Bronchial epithelial cell (primary cell): ENCODE results near the gene SLC35D2. TPM values are rescaled to one million over a fixed set of nuclear protein-coding genes. Genes with fewer than 3 reads are reported as not detected.

Experiments used
- DNase-seq: peaks from one replicate; pipeline ENCODE4 v3.0.0-alpha.2; 2010; ENCODE audit warnings: low read depth
- FAIRE-seq: peaks from 2 replicates; lab custom pipeline; 2011; peaks lifted over from hg19 to GRCh38; lab: Jason Lieb, UNC
- H3K27me3 ChIP-seq: 2 replicates; pipeline ENCODE4 v1.5.1; 2011; ENCODE audit warnings: low read length; ENCODE audit not compliant: control insufficient read depth, insufficient read depth
- H3K36me3 ChIP-seq: 2 replicates; pipeline ENCODE4 v1.5.1; 2011; ENCODE audit warnings: low read length; ENCODE audit not compliant: control insufficient read depth, insufficient read depth
- H3K4me3 ChIP-seq: 2 replicates; pipeline ENCODE4 v1.5.1; 2011; ENCODE audit warnings: mild to moderate bottlenecking, low read depth, low read length, control low read depth
- CTCF ChIP-seq: IDR thresholded peaks from 2 replicates; pipeline ENCODE4 v1.5.1; 2011; ENCODE audit warnings: mild to moderate bottlenecking, moderate library complexity, low read length, control low read depth, inconsistent platforms; ENCODE audit not compliant: insufficient read depth, severe bottlenecking
- total RNA-seq: library from RNA; depleted of rRNA; stranded (reverse); fragments of >200 nt; gene quantifications from 2 replicates; pipeline ENCODE4 v1.2.1, GENCODE V29; 2014

SLC35D2 gene
- total RNA-seq, 1 donor from 2014 or later: 30.3 TPM

DNA sequence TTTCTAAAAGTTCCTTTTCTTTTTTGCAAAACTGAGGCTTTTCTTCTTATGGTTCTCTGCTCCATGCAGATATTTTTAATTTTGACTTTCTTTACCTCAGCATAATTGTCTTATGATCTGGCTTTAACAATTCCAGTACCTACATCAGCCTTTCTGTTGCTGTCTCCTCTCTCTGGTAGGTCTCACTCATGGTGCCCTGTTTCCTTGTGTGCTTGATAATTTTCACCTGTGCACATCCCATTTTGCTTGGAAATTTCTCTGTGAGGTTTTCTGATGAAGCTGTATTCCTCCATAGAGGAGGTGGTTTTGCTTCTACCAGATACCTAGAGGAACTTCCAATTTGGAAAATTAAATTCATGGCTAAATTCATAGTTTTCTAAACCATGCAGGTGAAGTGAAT, 79.3 kb downstream of the SLC35D2 start:
- no peak for TF ChIP-seq CTCF
- Histone ChIP-seq H3K36me3 (no peaks in the 10 kb centered on the region), H3K27me3 (no peaks in the 10 kb centered on the region), H3K4me3 (no peak overlapping the region)
- FAIRE-seq: no peak
- DNase-seq: no peak

DNA sequence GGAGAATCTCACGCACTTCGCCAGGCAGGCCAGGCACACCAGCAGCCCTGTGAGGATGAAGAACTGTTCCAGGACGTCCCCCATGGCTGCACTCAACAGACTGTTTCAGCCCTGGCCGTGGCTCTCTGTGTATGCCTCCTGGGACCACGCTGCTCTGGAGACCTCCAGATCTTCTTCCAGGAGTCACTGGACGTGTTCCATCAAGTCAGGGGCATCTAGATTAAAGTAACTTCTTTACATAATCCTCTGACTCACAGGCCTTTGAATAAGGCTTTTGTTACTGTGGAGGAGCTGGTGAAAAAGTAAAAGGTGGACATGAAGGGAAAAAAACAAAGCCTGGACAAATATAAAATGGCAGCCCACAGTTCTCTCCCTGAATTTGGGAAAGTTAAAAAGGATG, 81.5 kb downstream of the SLC35D2 start, which contains the start of gene HSD17B3:
Gene HSD17B3, minus strand, starts transcription at position 156 of the 400 bp plus-strand sequence. Its CDS starts 72 bp downstream, at position 84.
- no peak for TF ChIP-seq CTCF
- DNase-seq: peak; percentile 89
- FAIRE-seq: no peak
- Histone ChIP-seq H3K27me3 (no peaks in the 10 kb centered on the region), H3K4me3 (no peak within 1 kb of the TSS), H3K36me3 (no peaks in the 10 kb centered on the region)

DNA sequence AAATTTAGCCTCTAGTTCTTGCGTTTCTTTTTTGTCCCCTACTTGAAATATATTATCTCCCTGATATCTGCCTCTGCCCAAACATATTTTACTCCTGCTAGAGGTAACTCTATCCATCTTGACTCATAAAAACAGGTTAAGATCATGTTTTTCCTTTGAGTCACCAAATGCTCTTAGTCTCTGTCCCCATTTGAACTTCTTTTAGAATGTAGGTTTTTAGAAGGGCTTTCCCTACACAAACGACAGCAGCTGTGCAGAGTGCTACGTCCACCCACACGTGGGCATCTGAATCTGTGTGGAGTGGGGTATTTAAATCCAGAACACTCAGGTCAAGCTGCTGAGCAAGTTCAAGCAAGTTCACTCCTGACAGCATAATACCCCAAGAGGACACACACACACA, 83.7 kb downstream of the SLC35D2 start:
- FAIRE-seq (no peak), DNase-seq (peak; percentile 98)
- H3K27me3 ChIP-seq: no peaks in the 10 kb centered on the region

DNA sequence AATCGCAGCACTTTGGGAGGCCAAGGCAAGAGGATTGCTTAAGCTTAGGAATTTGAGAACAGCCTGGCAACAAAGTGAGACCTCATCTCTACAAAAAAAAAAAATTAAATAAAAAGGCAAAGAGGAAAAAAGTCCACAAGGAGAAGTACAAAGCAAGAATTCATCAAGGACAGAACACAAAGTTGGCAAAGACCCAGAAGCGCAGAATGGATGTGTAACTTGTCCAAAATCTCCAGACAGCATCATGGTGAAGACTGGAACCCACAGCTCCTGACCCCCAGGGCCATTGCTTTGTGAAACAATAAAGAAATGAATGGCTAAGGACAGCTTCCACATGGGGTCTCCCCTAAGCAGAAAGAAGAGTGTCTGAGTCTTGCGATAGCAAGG, 89.4 kb downstream of the SLC35D2 start:
- no peak for FAIRE-seq
- no peaks in the 10 kb centered on the region for H3K36me3 ChIP-seq
- no peak overlapping the region for H3K4me3 ChIP-seq
- DNase-seq: no peak
- no peaks in the 10 kb centered on the region for H3K27me3 ChIP-seq
- TF ChIP-seq CTCF: no peak

More for the DNA sequence above, 83.7 kb downstream of the SLC35D2 start:
- Histone ChIP-seq H3K36me3 (no peaks in the 10 kb centered on the region), H3K4me3 (no peak overlapping the region)
- no peak for TF ChIP-seq CTCF

DNA sequence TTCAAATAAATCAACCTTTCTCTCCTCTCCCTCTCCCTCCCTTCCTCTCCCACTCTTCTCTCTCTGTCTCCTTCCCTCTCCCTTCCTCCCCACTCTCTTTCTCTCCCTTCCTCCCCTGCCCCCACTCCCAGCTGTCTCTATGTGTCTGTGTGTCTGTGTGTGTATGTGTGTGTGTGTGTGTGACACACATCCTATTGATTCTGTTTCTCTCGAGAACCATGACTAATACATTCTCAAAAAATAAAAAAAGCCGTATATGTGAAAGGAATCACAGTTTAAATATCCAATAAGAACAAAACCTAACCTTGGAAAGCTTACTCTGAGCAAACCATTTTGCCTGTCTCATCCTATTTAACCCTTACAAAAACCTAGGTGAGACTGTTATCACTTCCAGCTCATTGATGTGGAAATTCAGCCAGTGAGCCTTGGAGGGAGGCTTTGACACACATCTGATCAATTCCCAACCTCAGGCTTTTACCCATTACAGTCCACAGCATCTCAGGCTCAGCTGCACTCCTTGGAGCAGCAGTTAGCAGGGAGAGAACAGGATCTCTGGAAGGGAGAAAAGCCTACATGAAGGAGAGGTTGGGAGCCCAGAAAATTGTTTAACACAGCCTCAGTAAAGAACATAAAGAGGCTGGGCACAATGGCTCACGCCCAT, 89.9 kb downstream of the SLC35D2 start:
- TF ChIP-seq CTCF: no peak

GRCh38 chr9:96289392-96289791, 94.1 kb downstream of the SLC35D2 start:
- H3K36me3 ChIP-seq: no peaks in the 10 kb centered on the region
- no peak for FAIRE-seq
- H3K27me3 ChIP-seq: no peaks in the 10 kb centered on the region
- TF ChIP-seq CTCF: no peak
- no peak for DNase-seq
- H3K4me3 ChIP-seq: no peak overlapping the region

More for the DNA sequence above, 89.9 kb downstream of the SLC35D2 start:
- no peaks in the 10 kb centered on the region for H3K27me3 ChIP-seq
- FAIRE-seq (no peak), DNase-seq (peak; percentile 77)
- H3K36me3 ChIP-seq: no peaks in the 10 kb centered on the region
- H3K4me3 ChIP-seq: no peak overlapping the region
